ENCODE data around the gene TSEN15. TPM values are rescaled to one million over a fixed set of nuclear protein-coding genes. Genes with fewer than 3 reads are reported as not detected.

The TSEN15 gene
- total RNA-seq, 1 experiment from 2014 or later = 97.5 TPM

- DNase-seq (ENCODE audit: unreplicated experiment) = no peak
- ChIA-PET CTCF (interaction anchor here (0.7 to 1.0 kb wide), 2 partner anchors 9 to 11 kb away, joined by 3 read pairs; no protein-coding TSS in a partner anchor), POLR2A (no interaction called here)
- H3K27me3 Mint-ChIP-seq (ENCODE audit: insufficient read depth, unreplicated experiment) = peaks cover 84% of the 10 kb centered on the region
- no peak overlapping the region for H3K4me3 Mint-ChIP-seq (ENCODE audit: unreplicated experiment)
- intact Hi-C loops (cut with micrococcal nuclease) = no loop called here
- no peak for TF ChIP-seq CTCF (IDR thresholded peaks at IDR 0.05; ENCODE audit: unreplicated experiment)
- BruUV-seq (replicated peaks) = no TSS peak
- no peaks in the 10 kb centered on the region for H3K4me1 Mint-ChIP-seq (ENCODE audit: insufficient read depth, unreplicated experiment)
- no peak overlapping the region for H3K27ac Mint-ChIP-seq (ENCODE audit: low read depth, unreplicated experiment)
- peaks cover 7% of the 10 kb centered on the region for H3K9me3 Mint-ChIP-seq (ENCODE audit: unreplicated experiment)
- no peaks in the 10 kb centered on the region for H3K36me3 Mint-ChIP-seq (ENCODE audit: insufficient read depth, unreplicated experiment)
These were observed 15.6 kb upstream of the TSEN15 start for GRCh38 chr1:184035719-184036516.

GRCh38 chr1:184036517-184036949 lies 15.0 kb upstream of the TSEN15 start:
- no peaks in the 10 kb centered on the region for H3K36me3 Mint-ChIP-seq (ENCODE audit: insufficient read depth, unreplicated experiment)
- TF ChIP-seq CTCF (IDR thresholded peaks at IDR 0.05; ENCODE audit: unreplicated experiment) = no peak
- H3K4me1 Mint-ChIP-seq (ENCODE audit: insufficient read depth, unreplicated experiment) = no peaks in the 10 kb centered on the region
- no peak overlapping the region for H3K27ac Mint-ChIP-seq (ENCODE audit: low read depth, unreplicated experiment)
- ChIA-PET CTCF (interaction anchor here (0.7 kb wide), 1 partner anchor 11 kb away, joined by 3 read pairs; no protein-coding TSS in a partner anchor), POLR2A (no interaction called here)
- DNase-seq (ENCODE audit: unreplicated experiment) = no peak
- H3K27me3 Mint-ChIP-seq (ENCODE audit: insufficient read depth, unreplicated experiment) = peaks cover 83% of the 10 kb centered on the region
- H3K4me3 Mint-ChIP-seq (ENCODE audit: unreplicated experiment) = no peak overlapping the region
- no TSS peak for BruUV-seq (replicated peaks)
- H3K9me3 Mint-ChIP-seq (ENCODE audit: unreplicated experiment) = peaks cover 7% of the 10 kb centered on the region
- intact Hi-C loops (cut with micrococcal nuclease) = no loop called here

- Mint-ChIP-seq H3K9me3 (ENCODE audit: unreplicated experiment) (peaks cover 7% of the 10 kb centered on the region), H3K4me3 (ENCODE audit: unreplicated experiment) (peak overlapping the region; percentile 55), H3K36me3 (ENCODE audit: insufficient read depth, unreplicated experiment) (no peaks in the 10 kb centered on the region), H3K27me3 (ENCODE audit: insufficient read depth, unreplicated experiment) (peaks cover 83% of the 10 kb centered on the region), H3K4me1 (ENCODE audit: insufficient read depth, unreplicated experiment) (no peaks in the 10 kb centered on the region), H3K27ac (ENCODE audit: low read depth, unreplicated experiment) (no peak overlapping the region)
- no TSS peak for BruUV-seq (replicated peaks)
- intact Hi-C loops (cut with micrococcal nuclease) = no loop called here
- TF ChIP-seq CTCF (IDR thresholded peaks at IDR 0.05; ENCODE audit: unreplicated experiment) = no peak
- no peak for DNase-seq (ENCODE audit: unreplicated experiment)
- ChIA-PET POLR2A (no interaction called here), CTCF (interaction anchor here (0.9 kb wide), 1 partner anchor 145 kb away, joined by 3 read pairs; no protein-coding TSS in a partner anchor)
These were observed 13.5 kb upstream of the TSEN15 start for GRCh38 chr1:184037849-184038591.

- BruUV-seq (replicated peaks) = no TSS peak
- CTCF ChIA-PET = interaction anchor here (1.0 kb wide), 1 partner anchor 12 kb away, joined by 7 read pairs; the partner anchor contains the start of gene TSEN15
These were observed 12.4 kb upstream of the TSEN15 start for GRCh38 chr1:184039126-184039525.

More at GRCh38 chr1:184039126-184039525, 12.4 kb upstream of the TSEN15 start:
- Mint-ChIP-seq H3K9me3 (ENCODE audit: unreplicated experiment) (peaks cover 7% of the 10 kb centered on the region), H3K36me3 (ENCODE audit: insufficient read depth, unreplicated experiment) (no peaks in the 10 kb centered on the region), H3K4me1 (ENCODE audit: insufficient read depth, unreplicated experiment) (no peaks in the 10 kb centered on the region), H3K27me3 (ENCODE audit: insufficient read depth, unreplicated experiment) (peaks cover 83% of the 10 kb centered on the region), H3K27ac (ENCODE audit: low read depth, unreplicated experiment) (no peak overlapping the region), H3K4me3 (ENCODE audit: unreplicated experiment) (no peak overlapping the region)
- DNase-seq (ENCODE audit: unreplicated experiment) = no peak
- TF ChIP-seq CTCF (IDR thresholded peaks at IDR 0.05; ENCODE audit: unreplicated experiment) = no peak
- intact Hi-C loops (cut with micrococcal nuclease) = no loop called here
- POLR2A ChIA-PET = no interaction called here

Measured in MCF 10A (cell line).